Pancreas (tissue), 10 donors: ENCODE measurements around the gene PARP1. TPM values are rescaled to one million over a fixed set of nuclear protein-coding genes. Genes with fewer than 3 reads are reported as not detected.

Source experiments
- ATAC-seq, 4 donors: fragments of 200-7000 bp; cut with Tn5 transposase; one replicate each; pipeline versions ENCODE4 v1.8.0 to v1.9.1; 2020; ENCODE audit warnings: mild to moderate bottlenecking in 4 of 4, moderate library complexity in 4 of 4
- DNase-seq, 6 donors: peaks; one replicate each; pipeline ENCODE4 v3.0.0-alpha.2; 2020
- FAIRE-seq: peaks from 2 replicates; lab custom pipeline; 2012; peaks lifted over from hg19 to GRCh38; lab: Jason Lieb, UNC
- H3K27ac ChIP-seq, 4 donors: fragments of 200-600 bp; sonication (generic); 1 replicate in 3 of 4; 2 replicates in 1 of 4; pipeline versions ENCODE4 v1.5.0 to v1.8.0; 2020
- H3K27me3 ChIP-seq, 4 donors: fragments of 200-600 bp; one replicate each; pipeline ENCODE4 v1.8.0; 2021
- H3K36me3 ChIP-seq, 3 donors: fragments of 200-600 bp; sonication (generic) in 1 of 3; one replicate each; pipeline versions ENCODE4 v1.5.0 to v1.8.0; 2020 to 2021
- H3K4me1 ChIP-seq, 3 donors: fragments of 200-600 bp; one replicate each; pipeline ENCODE4 v1.8.0; 2021
- H3K4me3 ChIP-seq, 4 donors: fragments of 200-600 bp; sonication (generic) in 2 of 4; one replicate each; pipeline versions ENCODE4 v1.5.0 to v1.8.0; 2020 to 2021
- H3K9me3 ChIP-seq, 4 donors: fragments of 200-600 bp; one replicate each; pipeline ENCODE4 v1.8.0; 2021
- CTCF ChIP-seq, 4 donors: fragments of 200-600 bp; sonication (generic) in 3 of 4; IDR thresholded peaks; one replicate each; pipeline versions ENCODE4 v1.5.0 to v1.8.0; 2021; ENCODE audit warnings: antibody characterized with exemption in 4 of 4
- WGBS, 2 donors: extraction: QIAGEN DNeasy Blood & Tissue Kit; methylation state at CpG; one replicate each; pipeline ENCODE4 v1.1.7; 2013; 5-methylcytosine and 5-hydroxymethylcytosine counted together
- intact Hi-C, 3 donors: fragments of 100-400 bp; cut with DNase I; formaldehyde crosslinking; loops; one replicate each; pipeline versions ENCODE4 v1.11.1 to v1.14.2; 2022
- polyA plus RNA-seq, 2 donors: library from polyadenylated mRNA; stranded (reverse); fragments of 200-250 nt; gene quantifications; one replicate each; pipeline ENCODE4 v1.2.3, GENCODE V29; 2013
- total RNA-seq, 6 donors: library from RNA; stranded (reverse); fragmentation: NEBNext Ultra II Directional in 4 of 6; extraction: Animal tissue kit (Norgen Biotek cat#: 25700) in 4 of 6; gene quantifications; one replicate each; pipeline versions ENCODE4 v1.2.1 to v1.2.4, GENCODE V29; 2021 to 2023
- donor health status: healthy with polysubstance abuse.
- donor health status: DM: no; HTN: no; CAD: no; lungs with moderate emphysema.
- donor health status: DM: no; HTN: no; CAD: no.
- donor health status: control.
- donor health status: control.
- donor health status: Bipolar disorder and iron deficiency.
- donor health status: DM: yes; HTN: yes; CAD: no.
- donor health status: DM: no; HTN: no; CAD: no.
- donor health status: DM: no; HTN: no; CAD: no.
- donor health status: DM: yes; HTN: yes; CAD: no.

Gene PARP1
- total and polyA plus RNA-seq, 8 donors, result 16.8 to 69.4 (median 49.6) TPM

GRCh38 chr1:226324479-226324878 is 83.4 kb downstream of the PARP1 start:
- Histone ChIP-seq H3K9me3 (no peaks in the 10 kb centered on the region), H3K27ac (no peak overlapping the region), H3K4me3 (no peak overlapping the region), H3K36me3 (no peaks in the 10 kb centered on the region), H3K4me1 (no peaks in the 10 kb centered on the region), H3K27me3 (no peaks in the 10 kb centered on the region)
- intact Hi-C loops, result no loop called here
- DNase-seq, result no peak
- no peak for TF ChIP-seq CTCF (IDR thresholded peaks at IDR 0.05)
- no peak for ATAC-seq
- no peak for FAIRE-seq

- no peak overlapping the region for H3K4me3 ChIP-seq
- no peaks in the 10 kb centered on the region for H3K36me3 ChIP-seq
- no peaks in the 10 kb centered on the region for H3K9me3 ChIP-seq
- ATAC-seq, result no peak
- no peak for FAIRE-seq
- TF ChIP-seq CTCF (IDR thresholded peaks at IDR 0.05), result no peak
- no peaks in the 10 kb centered on the region for H3K4me1 ChIP-seq
- DNase-seq, result no peak
- H3K27ac ChIP-seq, result no peak overlapping the region
- H3K27me3 ChIP-seq, result no peaks in the 10 kb centered on the region
- intact Hi-C loops, result no loop called here
- 92% methylated on average over 3 of the region's 3 CpGs for WGBS, 2 donors
Observed at GRCh38 chr1:226322986-226323385, 84.9 kb downstream of the PARP1 start.

GRCh38 chr1:226320930-226321329 is 87.0 kb downstream of the PARP1 start:
- Histone ChIP-seq H3K27ac (no peak overlapping the region), H3K4me3 (no peak overlapping the region), H3K27me3 (no peaks in the 10 kb centered on the region), H3K9me3 (no peaks in the 10 kb centered on the region), H3K4me1 (no peaks in the 10 kb centered on the region), H3K36me3 (no peaks in the 10 kb centered on the region)
- FAIRE-seq, result no peak
- intact Hi-C loops, result no loop called here
- no peak for TF ChIP-seq CTCF (IDR thresholded peaks at IDR 0.05)
- ATAC-seq, result no peak
- 89 to 92% methylated on average over 10 of the region's 10 CpGs for WGBS, 2 donors
- no peak for DNase-seq

GRCh38 chr1:226318471-226318870 is 89.4 kb downstream of the PARP1 start:
- H3K36me3 ChIP-seq, result no peaks in the 10 kb centered on the region

GRCh38 chr1:226314055-226314454 is 93.8 kb downstream of the PARP1 start:
- intact Hi-C loops, result no loop called here
- Histone ChIP-seq H3K4me1 (no peaks in the 10 kb centered on the region), H3K9me3 (no peaks in the 10 kb centered on the region), H3K36me3 (no peaks in the 10 kb centered on the region), H3K27me3 (no peaks in the 10 kb centered on the region), H3K4me3 (no peak overlapping the region), H3K27ac (no peak overlapping the region)
- DNase-seq, result no peak
- no peak for FAIRE-seq
- no peak for ATAC-seq
- no peak for TF ChIP-seq CTCF (IDR thresholded peaks at IDR 0.05)

More at GRCh38 chr1:226318471-226318870, 89.4 kb downstream of the PARP1 start:
- Histone ChIP-seq H3K4me3 (no peak overlapping the region), H3K9me3 (no peaks in the 10 kb centered on the region), H3K27ac (no peak overlapping the region), H3K27me3 (no peaks in the 10 kb centered on the region), H3K4me1 (no peaks in the 10 kb centered on the region)
- DNase-seq (no peak), ATAC-seq (no peak), FAIRE-seq (no peak)
- no peak for TF ChIP-seq CTCF (IDR thresholded peaks at IDR 0.05)
- WGBS, 2 donors, result 89 to 95% methylated on average over 5 of the region's 5 CpGs
- intact Hi-C loops, result no loop called here
